NCI-H226 (cell line): ENCODE data around the gene SERINC3.
"Not testable (repeated sequence)": the region's sequence is repeated elsewhere in the genome, so short reads cannot be mapped to it uniquely, and the experiment has no call there.

Source experiments
- DNase-seq: peaks from one replicate; pipeline ENCODE4 v3.0.0-alpha.2; 2015

The SERINC3 gene

GRCh38 chr20:44489931-44490330, 31.9 kb downstream of the SERINC3 start:
- DNase-seq: no peak

- DNase-seq: no peak
These were observed 32.6 kb downstream of the SERINC3 start for GRCh38 chr20:44489223-44489622.

- no peak for DNase-seq
These were observed 33.3 kb downstream of the SERINC3 start for GRCh38 chr20:44488551-44488950.

- no peak for DNase-seq
These were observed 36.1 kb downstream of the SERINC3 start for GRCh38 chr20:44485830-44486198.

GRCh38 chr20:44485078-44485829, 36.6 kb downstream of the SERINC3 start:
- DNase-seq: no peak

GRCh38 chr20:44483112-44483511, 38.8 kb downstream of the SERINC3 start:
- no peak for DNase-seq

GRCh38 chr20:44481719-44482416, 40.0 kb downstream of the SERINC3 start:
- no peak for DNase-seq

- DNase-seq: no peak
These were observed 41.8 kb downstream of the SERINC3 start for GRCh38 chr20:44480097-44480496.

- DNase-seq: no peak
These were observed 42.2 kb downstream of the SERINC3 start for GRCh38 chr20:44479643-44480042.

GRCh38 chr20:44478206-44478605, 43.7 kb downstream of the SERINC3 start:
- no peak for DNase-seq

GRCh38 chr20:44477151-44477550, 44.7 kb downstream of the SERINC3 start:
- DNase-seq: peak; percentile 30

- DNase-seq: peak; percentile 84
These were observed 45.9 kb downstream of the SERINC3 start, which contains the start of gene TTPAL for GRCh38 chr20:44475694-44476560. Gene TTPAL, plus strand, starts transcription at chr20:44475874. Its CDS starts 4,126 bp downstream, at chr20:44480000.

- no peak for DNase-seq
These were observed 46.5 kb downstream of the SERINC3 start for GRCh38 chr20:44475372-44475693.

- not testable (repeated sequence) for DNase-seq
These were observed 49.6 kb downstream of the SERINC3 start for GRCh38 chr20:44472283-44472682.

GRCh38 chr20:44471481-44471882, 50.4 kb downstream of the SERINC3 start:
- DNase-seq: no peak

GRCh38 chr20:44470327-44470726, 51.5 kb downstream of the SERINC3 start:
- no peak for DNase-seq

- DNase-seq: no peak
These were observed 53.7 kb downstream of the SERINC3 start for GRCh38 chr20:44468044-44468782.

- no peak for DNase-seq
These were observed 54.5 kb downstream of the SERINC3 start for GRCh38 chr20:44467289-44467883.

GRCh38 chr20:44465001-44465560, 56.8 kb downstream of the SERINC3 start:
- no peak for DNase-seq

GRCh38 chr20:44464514-44464913, 57.4 kb downstream of the SERINC3 start:
- DNase-seq: no peak

- DNase-seq: no peak
These were observed 58.4 kb downstream of the SERINC3 start for GRCh38 chr20:44463466-44463865.

- no peak for DNase-seq
These were observed 60.1 kb downstream of the SERINC3 start for GRCh38 chr20:44461803-44462174.
